ENCODE data around the gene UBE2Q1. TPM values are rescaled to one million over a fixed set of nuclear protein-coding genes. Genes with fewer than 3 reads are reported as not detected.

UBE2Q1 gene
- total and polyA plus RNA-seq, 2 donors from 2014 or later = 72.3 to 77.6 TPM

DNA sequence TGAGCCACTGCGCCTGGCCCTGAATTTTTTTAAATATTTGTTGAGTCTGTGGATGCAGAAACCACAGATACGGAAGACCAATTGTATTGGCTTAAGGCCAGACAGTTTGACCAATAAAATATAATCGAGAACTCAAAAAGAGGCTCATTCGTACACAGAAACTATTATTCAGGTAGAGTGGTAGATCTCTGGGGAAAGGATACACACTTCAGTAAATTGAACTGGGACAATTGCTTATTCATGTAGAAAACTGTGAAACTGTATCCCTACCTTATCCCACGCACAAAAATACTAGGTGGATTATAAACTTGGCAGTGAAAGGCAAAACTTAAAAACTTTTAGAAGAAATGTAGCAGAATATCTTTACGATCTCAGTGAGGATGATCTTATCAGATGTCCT, 31.3 kb downstream of the UBE2Q1 start:
- TF ChIP-seq CTCF (IDR thresholded peaks at IDR 0.05; ENCODE audit: borderline replicate concordance, extremely low read depth, insufficient read depth) = no peak
- Histone ChIP-seq H3K4me3 (ENCODE audit: low read length in 3 of 3) (no peak overlapping the region), H3K27me3 (ENCODE audit: control insufficient read depth, insufficient read depth, low read length) (no peaks in the 10 kb centered on the region), H3K9me3 (ENCODE audit: control insufficient read depth in 2 of 3, insufficient read depth in 1 of 3, low read length in 3 of 3) (no peaks in the 10 kb centered on the region), H3K27ac (ENCODE audit: low read depth in 2 of 2, low read length in 2 of 2) (no peak overlapping the region), H3K4me1 (ENCODE audit: control insufficient read depth in 2 of 3, insufficient read depth in 2 of 3, low read depth in 1 of 3, low read length in 3 of 3) (no peaks in the 10 kb centered on the region), H3K9ac (ENCODE audit: low read length in 3 of 3) (no peak overlapping the region), H3K36me3 (ENCODE audit: control insufficient read depth in 2 of 3, insufficient read depth in 3 of 3, low read length in 3 of 3) (no peaks in the 10 kb centered on the region)
- DNase-seq (no peak), FAIRE-seq (no peak)
- intact Hi-C loops (cut with DNase I) = no loop called here

DNA sequence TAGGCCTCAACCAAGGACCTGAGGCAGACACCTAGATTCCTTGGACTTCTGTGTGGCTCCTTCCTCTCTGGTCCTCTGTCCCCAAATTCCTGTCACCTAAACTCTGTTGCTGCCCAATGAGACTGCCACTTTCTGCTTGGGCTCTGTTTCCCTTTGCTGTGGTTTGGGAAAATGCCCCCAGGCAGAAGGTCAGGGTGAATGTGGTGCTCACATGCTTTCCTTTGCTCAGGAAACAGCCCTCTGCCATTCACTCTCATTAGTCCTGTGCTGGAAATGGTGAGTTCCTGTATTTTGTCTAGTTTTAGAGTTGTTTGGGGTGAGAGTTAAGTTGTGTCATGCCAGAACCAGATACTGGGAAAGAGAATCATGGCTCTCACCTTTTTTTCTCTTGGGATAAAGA, 33.6 kb downstream of the UBE2Q1 start:
- intact Hi-C loops (cut with DNase I) = no loop called here
- no peaks in the 10 kb centered on the region for H3K9me3 ChIP-seq (ENCODE audit: control insufficient read depth in 2 of 3, insufficient read depth in 1 of 3, low read length in 3 of 3)
- H3K4me3 ChIP-seq (ENCODE audit: low read length in 3 of 3) = no peak overlapping the region
- DNase-seq (no peak), FAIRE-seq (no peak)
- peak overlapping the region in 1 of 2 donors; percentile 28 for H3K27ac ChIP-seq (ENCODE audit: low read depth in 2 of 2, low read length in 2 of 2)
- peaks cover 0 to 1% (median 0%) of the 10 kb centered on the region in 3 donors for H3K4me1 ChIP-seq (ENCODE audit: control insufficient read depth in 2 of 3, insufficient read depth in 2 of 3, low read depth in 1 of 3, low read length in 3 of 3)
- TF ChIP-seq CTCF (IDR thresholded peaks at IDR 0.05; ENCODE audit: borderline replicate concordance, extremely low read depth, insufficient read depth) = no peak
- no peaks in the 10 kb centered on the region for H3K27me3 ChIP-seq (ENCODE audit: control insufficient read depth, insufficient read depth, low read length)
- H3K36me3 ChIP-seq (ENCODE audit: control insufficient read depth in 2 of 3, insufficient read depth in 3 of 3, low read length in 3 of 3) = no peaks in the 10 kb centered on the region
- H3K9ac ChIP-seq (ENCODE audit: low read length in 3 of 3) = no peak overlapping the region

DNA sequence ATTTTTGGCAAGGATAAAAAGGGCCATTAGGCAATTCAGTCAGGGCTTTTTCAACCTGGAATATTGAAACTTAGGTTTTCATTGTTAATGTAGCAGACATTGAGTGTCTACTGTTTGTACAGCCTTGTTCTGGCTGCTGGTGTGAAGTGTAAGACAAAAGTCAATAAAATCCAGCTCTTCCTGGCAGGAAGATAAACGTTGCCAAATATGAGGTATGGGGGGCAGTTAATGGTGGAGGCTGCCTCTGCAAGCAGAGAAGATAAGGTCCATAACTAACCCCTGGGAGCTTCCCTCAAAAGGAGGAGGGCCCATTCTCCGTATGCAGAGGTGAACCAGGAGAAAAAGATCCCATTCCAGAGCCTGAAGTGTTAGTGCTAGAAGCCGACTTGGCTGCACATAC, 36.8 kb downstream of the UBE2Q1 start:
- no peak overlapping the region for H3K9ac ChIP-seq (ENCODE audit: low read length in 3 of 3)
- no peak for DNase-seq
- H3K36me3 ChIP-seq (ENCODE audit: control insufficient read depth in 2 of 3, insufficient read depth in 3 of 3, low read length in 3 of 3) = no peaks in the 10 kb centered on the region
- peaks cover 0 to 3% (median 0%) of the 10 kb centered on the region in 3 donors for H3K4me1 ChIP-seq (ENCODE audit: control insufficient read depth in 2 of 3, insufficient read depth in 2 of 3, low read depth in 1 of 3, low read length in 3 of 3)
- no peak overlapping the region for H3K4me3 ChIP-seq (ENCODE audit: low read length in 3 of 3)
- TF ChIP-seq CTCF (IDR thresholded peaks at IDR 0.05; ENCODE audit: borderline replicate concordance, extremely low read depth, insufficient read depth) = no peak
- no peak for FAIRE-seq
- H3K9me3 ChIP-seq (ENCODE audit: control insufficient read depth in 2 of 3, insufficient read depth in 1 of 3, low read length in 3 of 3) = no peaks in the 10 kb centered on the region
- intact Hi-C loops (cut with DNase I) = no loop called here
- H3K27me3 ChIP-seq (ENCODE audit: control insufficient read depth, insufficient read depth, low read length) = no peaks in the 10 kb centered on the region
- H3K27ac ChIP-seq (ENCODE audit: low read depth in 2 of 2, low read length in 2 of 2) = no peak overlapping the region

DNA sequence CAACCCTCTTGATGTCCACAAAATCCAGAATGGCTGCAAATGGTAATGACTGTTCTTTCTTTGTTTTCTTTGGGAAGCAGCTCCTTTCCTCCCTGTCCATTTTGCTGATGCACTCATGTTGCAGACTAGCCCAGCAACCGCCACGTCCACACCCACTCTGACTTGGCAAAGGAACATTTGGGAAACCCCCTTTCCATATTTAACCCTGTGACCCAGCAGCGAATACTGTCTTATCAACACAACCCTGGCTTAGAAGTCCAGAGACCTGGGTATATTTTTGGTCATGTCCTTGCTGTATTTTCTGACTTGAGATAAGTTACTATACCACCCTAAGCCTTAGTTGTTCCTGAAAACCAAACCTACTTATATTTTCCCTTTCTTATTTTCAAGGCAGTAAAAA, 38.1 kb downstream of the UBE2Q1 start:
- no peak for TF ChIP-seq CTCF (IDR thresholded peaks at IDR 0.05; ENCODE audit: borderline replicate concordance, extremely low read depth, insufficient read depth)
- H3K27me3 ChIP-seq (ENCODE audit: control insufficient read depth, insufficient read depth, low read length) = no peaks in the 10 kb centered on the region
- no peak overlapping the region for H3K4me3 ChIP-seq (ENCODE audit: low read length in 3 of 3)
- DNase-seq (no peak), FAIRE-seq (no peak)
- no peak overlapping the region for H3K27ac ChIP-seq (ENCODE audit: low read depth in 2 of 2, low read length in 2 of 2)
- H3K4me1 ChIP-seq (ENCODE audit: control insufficient read depth in 2 of 3, insufficient read depth in 2 of 3, low read depth in 1 of 3, low read length in 3 of 3) = peaks cover 0 to 3% (median 0%) of the 10 kb centered on the region in 3 donors
- H3K9ac ChIP-seq (ENCODE audit: low read length in 3 of 3) = no peak overlapping the region
- H3K9me3 ChIP-seq (ENCODE audit: control insufficient read depth in 2 of 3, insufficient read depth in 1 of 3, low read length in 3 of 3) = no peaks in the 10 kb centered on the region
- no peaks in the 10 kb centered on the region for H3K36me3 ChIP-seq (ENCODE audit: control insufficient read depth in 2 of 3, insufficient read depth in 3 of 3, low read length in 3 of 3)
- intact Hi-C loops (cut with DNase I) = no loop called here

Measured in kidney (tissue), 14 donors.